Measurements from ENCODE around the gene SPRED2.
A peak's percentile ranks its signal among the peaks of the same experiment; 100 is the strongest.
"Not testable (repeated sequence)": the region's sequence is repeated elsewhere in the genome, so short reads cannot be mapped to it uniquely, and the experiment has no call there.

Gene SPRED2

DNA sequence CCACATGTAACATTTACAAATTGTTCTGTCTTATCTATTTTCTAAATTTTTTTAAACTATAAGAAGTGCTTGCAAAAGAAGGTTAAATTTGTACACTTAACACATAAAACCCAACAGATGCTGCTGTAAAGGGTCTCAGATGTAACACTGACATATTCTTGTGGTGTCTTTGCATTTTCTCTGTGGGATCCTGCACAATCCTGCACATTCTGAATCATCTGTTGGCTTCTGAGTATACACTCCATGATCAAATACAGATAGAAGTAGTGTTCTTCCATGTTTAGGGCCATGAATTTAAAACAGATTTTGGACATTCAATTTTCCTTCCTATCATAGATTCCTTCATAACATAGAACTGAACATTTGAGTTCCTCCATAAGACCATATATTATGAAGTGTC is 89.0 kb downstream of the SPRED2 start:
- FAIRE-seq (no peak), DNase-seq (ENCODE audit: insufficient read length) (no peak)
- no peak for TF ChIP-seq POLR2A (IDR thresholded peaks at IDR 0.05; ENCODE audit: low read depth, low read length)
- no peak for TF ChIP-seq POLR2AphosphoS5 (IDR thresholded peaks at IDR 0.05; ENCODE audit: low read depth, low read length)

DNA sequence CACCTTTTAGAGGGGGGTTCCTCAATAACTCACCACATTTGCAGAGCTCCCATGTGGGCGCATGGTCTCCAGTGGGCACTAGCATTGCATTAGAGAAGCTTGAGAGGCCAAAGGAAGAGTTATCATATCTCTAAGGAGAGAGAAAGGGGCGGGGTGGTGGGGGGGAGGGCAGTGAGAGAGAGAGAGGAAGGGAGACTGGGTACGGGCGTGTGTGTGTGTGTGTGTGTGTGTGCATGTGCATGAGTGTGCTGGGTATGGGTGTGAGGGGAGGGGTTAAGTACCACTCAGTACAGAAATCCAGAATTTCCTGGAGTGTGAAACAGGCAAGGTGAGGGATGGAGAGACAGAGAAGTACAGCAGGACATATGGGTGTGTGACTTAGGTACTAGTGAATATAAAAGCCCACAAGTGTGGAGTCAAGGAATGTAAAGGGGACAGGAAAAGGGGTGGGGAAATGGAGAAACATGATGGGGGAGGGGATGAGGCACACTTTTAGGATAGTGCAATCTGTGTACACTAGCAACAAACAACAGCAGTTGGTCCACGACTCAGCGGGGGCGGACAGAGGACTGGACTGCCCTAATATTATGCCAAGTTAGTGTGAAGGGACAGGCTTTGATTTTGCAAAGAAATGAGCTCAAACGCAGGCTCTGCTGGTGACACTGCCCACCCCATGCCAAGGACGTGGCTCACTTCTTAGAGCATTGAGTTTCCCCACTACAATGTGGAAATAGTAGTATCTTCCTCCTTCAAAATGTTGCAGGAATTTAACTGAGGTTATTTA is 91.3 kb downstream of the SPRED2 start:
- no peak for TF ChIP-seq POLR2A (IDR thresholded peaks at IDR 0.05; ENCODE audit: low read depth, low read length)
- no peak for TF ChIP-seq POLR2AphosphoS5 (IDR thresholded peaks at IDR 0.05; ENCODE audit: low read depth, low read length)
- no peak for TF ChIP-seq TAF1 (IDR thresholded peaks at IDR 0.05; ENCODE audit: borderline replicate concordance, low read depth, low read length)
- FAIRE-seq (no peak), DNase-seq (ENCODE audit: insufficient read length) (no peak)

DNA sequence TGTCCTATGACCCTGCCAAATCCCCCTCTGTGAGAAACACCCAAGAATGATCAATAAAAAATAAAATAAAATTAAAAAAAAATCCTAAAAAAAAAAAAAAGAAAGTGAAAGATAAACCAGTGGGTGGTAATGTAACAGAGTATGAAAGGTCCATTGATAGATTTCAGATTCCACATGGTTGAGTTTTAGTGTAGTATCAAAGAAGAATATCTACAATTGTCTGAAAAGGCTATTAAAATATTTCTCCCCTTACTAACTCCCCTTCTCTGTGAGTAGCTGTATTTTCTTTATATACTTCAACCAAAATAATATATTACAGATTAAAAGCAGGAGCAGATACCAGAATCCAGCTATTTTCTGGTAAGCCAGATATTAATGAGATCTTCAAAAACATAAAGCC is 92.8 kb downstream of the SPRED2 start:
- TF ChIP-seq POLR2A (IDR thresholded peaks at IDR 0.05; ENCODE audit: low read depth, low read length) (no peak), POLR2AphosphoS5 (IDR thresholded peaks at IDR 0.05; ENCODE audit: low read depth, low read length) (no peak), TAF1 (IDR thresholded peaks at IDR 0.05; ENCODE audit: borderline replicate concordance, low read depth, low read length) (no peak)
- DNase-seq (ENCODE audit: insufficient read length): no peak
- no peak for FAIRE-seq

DNA sequence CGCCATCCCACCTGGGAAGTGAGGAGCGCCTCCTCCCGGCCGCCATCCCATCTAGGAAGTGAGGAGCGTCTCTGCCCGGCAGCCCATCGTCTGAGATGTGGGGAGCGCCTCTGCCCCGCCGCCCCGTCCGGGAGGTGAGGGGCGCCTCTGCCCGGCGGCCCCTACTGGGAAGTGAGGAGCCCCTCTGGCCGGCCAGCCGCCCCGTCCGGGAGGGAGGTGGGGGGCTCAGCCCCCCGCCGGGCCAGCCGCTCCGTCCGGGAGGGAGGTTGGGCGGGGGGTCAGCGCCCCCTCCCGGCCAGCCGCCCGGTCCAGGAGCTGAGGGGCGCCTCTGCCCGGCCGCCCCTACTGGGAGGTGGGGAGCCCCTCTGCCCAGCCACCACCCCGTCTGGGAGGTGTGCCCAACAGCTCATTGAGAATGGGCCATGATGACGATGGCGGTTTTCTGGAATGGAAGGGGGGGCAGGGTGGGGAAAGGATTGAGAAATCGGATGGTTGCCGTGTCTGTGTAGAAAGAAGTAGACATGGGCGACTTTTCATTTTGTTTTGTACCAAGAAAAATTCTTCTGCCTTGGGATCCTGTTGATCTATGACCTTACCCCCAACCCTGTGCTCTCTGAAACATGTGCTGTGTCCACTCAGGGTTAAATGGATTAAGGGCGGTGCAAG is 93.4 kb downstream of the SPRED2 start:
- DNase-seq (ENCODE audit: insufficient read length); FAIRE-seq: not testable (repeated sequence)

DNA sequence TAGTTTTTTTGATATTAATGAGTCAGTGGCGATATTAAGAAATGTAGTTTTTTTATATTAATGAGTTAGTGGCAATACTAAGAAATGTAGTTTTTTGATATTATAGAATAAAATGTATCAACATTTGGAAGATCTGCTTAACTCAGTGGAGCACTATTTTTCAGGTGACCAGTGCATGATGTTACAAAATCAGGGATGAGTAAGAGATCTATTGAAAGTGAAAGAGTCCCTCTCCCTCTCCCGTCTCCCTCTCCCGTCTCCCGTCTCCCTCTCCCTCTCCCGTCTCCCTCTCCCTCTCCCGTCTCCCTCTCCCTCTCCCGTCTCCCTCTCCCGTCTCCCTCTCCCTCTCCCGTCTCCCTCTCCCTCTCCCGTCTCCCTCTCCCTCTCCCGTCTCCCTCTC is 94.5 kb downstream of the SPRED2 start:
- DNase-seq (ENCODE audit: insufficient read length); FAIRE-seq: not testable (repeated sequence)

DNA sequence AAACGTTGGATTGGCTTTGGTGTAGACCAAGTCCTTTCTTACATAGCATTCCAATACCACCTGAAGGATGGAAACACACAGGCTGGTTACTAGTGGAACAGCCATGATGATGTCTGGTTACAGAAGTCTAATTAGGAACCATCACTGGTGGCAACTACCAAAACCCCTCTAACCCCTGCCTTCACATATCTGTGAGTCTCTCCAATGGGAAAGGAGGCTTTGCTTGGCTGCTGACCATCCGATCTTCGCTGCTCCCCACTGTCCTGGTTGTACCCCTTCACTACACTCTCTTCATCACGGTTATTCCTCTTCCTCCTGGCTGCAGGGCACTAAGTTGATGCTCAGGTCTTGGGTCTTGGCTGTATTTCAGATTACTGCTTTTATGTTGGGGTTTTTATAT is 97.7 kb downstream of the SPRED2 start:
- DNase-seq (ENCODE audit: insufficient read length) (no peak), FAIRE-seq (no peak)
- TF ChIP-seq POLR2A (IDR thresholded peaks at IDR 0.05; ENCODE audit: low read depth, low read length): no peak
- no peak for TF ChIP-seq POLR2AphosphoS5 (IDR thresholded peaks at IDR 0.05; ENCODE audit: low read depth, low read length)
- TF ChIP-seq TAF1 (IDR thresholded peaks at IDR 0.05; ENCODE audit: borderline replicate concordance, low read depth, low read length): no peak

DNA sequence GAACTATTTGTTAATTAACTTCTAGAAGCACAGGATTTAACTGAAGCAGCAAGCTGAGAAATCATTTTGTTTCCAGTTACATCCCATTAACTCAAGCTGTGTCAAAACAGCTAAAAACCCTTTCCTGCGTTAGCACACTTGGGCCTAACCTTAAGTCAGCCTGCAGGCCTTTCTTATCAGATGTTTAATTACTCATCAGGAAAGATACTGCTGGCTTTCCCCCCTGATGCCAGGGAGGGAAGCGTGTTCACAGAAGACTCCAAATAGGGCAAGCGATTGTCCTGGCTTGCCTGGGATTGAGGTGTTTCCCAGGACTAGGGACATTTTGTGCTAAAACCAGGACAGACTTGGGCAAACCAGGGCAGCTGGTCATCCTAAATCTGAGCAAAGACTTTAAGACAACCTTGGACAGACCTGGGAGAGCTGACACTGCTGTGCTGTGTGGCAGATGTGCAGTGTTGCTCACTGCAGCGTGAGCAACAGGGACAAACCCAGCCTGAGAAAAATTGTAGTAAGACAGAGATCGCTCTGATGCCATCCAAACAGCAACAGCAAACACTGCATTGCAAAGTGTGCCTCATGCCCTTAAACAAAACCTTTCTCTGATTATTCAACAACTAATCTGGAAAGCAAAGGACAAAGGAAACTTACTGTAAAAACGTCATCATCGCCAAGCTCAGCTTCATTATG is 100.9 kb downstream of the SPRED2 start:
- DNase-seq (ENCODE audit: insufficient read length): no peak
- TF ChIP-seq TAF1 (IDR thresholded peaks at IDR 0.05; ENCODE audit: borderline replicate concordance, low read depth, low read length): no peak
- no peak for TF ChIP-seq POLR2A (IDR thresholded peaks at IDR 0.05; ENCODE audit: low read depth, low read length)
- no peak for TF ChIP-seq POLR2AphosphoS5 (IDR thresholded peaks at IDR 0.05; ENCODE audit: low read depth, low read length)

DNA sequence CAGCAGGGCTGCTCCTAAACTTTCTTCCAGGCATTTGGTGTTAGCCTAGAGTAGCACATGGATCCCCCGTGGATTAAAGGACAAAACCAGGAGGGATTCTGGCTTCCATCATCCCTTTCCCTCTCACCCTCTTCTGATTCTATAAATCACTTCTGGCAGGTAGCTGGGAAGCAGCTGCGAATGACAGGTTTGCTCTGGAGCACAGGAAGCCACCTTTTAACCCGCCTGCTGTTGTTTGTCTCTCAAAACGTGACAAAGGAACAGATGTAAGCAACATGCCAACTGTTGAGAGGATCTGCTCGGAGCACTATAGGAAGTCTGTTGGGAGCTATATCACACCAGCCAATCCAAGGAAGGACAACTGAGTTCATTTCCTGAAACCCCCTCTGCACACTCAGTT is 102.9 kb downstream of the SPRED2 start:
- DNase-seq (ENCODE audit: insufficient read length) (no peak), FAIRE-seq (no peak)
- TF ChIP-seq POLR2A (IDR thresholded peaks at IDR 0.05; ENCODE audit: low read depth, low read length) (no peak), TAF1 (IDR thresholded peaks at IDR 0.05; ENCODE audit: borderline replicate concordance, low read depth, low read length) (no peak), POLR2AphosphoS5 (IDR thresholded peaks at IDR 0.05; ENCODE audit: low read depth, low read length) (no peak)

More for the DNA sequence above, 100.9 kb downstream of the SPRED2 start:
- FAIRE-seq: no peak

DNA sequence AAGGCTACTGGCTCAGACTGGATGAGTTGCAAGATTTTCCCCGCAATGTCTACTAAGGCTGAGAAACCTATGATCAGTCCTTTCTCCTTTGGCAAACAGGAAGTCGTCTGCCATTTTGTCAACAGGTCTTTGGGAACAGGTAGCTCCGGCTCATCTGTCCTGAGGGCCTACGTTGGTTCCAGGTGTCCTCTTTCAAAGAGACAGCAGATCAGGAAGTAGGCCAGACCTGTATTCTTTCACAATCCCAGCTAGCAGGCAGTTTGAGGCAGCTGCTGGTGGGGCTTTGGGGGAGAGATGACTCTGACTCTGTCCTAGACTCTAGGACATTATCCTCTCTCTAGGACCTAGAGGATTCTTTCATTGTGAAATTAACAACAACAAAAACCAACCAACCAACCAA is 106.1 kb downstream of the SPRED2 start:
- no peak for DNase-seq (ENCODE audit: insufficient read length)
- TF ChIP-seq TAF1 (IDR thresholded peaks at IDR 0.05; ENCODE audit: borderline replicate concordance, low read depth, low read length): no peak
- TF ChIP-seq POLR2A (IDR thresholded peaks at IDR 0.05; ENCODE audit: low read depth, low read length): no peak
- TF ChIP-seq POLR2AphosphoS5 (IDR thresholded peaks at IDR 0.05; ENCODE audit: low read depth, low read length): no peak
- no peak for FAIRE-seq

DNA sequence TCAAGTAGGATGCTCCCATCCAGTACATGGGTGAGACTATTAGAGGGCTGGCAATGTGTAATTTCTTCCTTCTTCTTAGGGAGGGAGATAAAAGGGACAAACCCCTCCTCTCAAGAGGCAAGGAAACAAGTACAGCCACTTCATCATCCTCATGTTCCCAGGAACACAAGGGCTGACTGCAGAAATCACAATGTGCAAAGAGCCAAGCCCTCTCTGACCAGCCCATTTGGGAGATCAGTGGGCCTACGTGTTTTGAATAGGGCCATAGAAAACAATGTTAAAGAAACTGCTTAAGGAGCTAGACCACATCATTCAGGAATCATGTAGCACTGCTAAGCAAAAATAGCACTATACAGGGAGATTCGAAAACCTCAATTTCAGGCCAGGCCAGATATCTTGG is 107.3 kb downstream of the SPRED2 start:
- no peak for TF ChIP-seq TAF1 (IDR thresholded peaks at IDR 0.05; ENCODE audit: borderline replicate concordance, low read depth, low read length)
- no peak for TF ChIP-seq POLR2AphosphoS5 (IDR thresholded peaks at IDR 0.05; ENCODE audit: low read depth, low read length)
- TF ChIP-seq POLR2A (IDR thresholded peaks at IDR 0.05; ENCODE audit: low read depth, low read length): no peak
- no peak for FAIRE-seq
- DNase-seq (ENCODE audit: insufficient read length): no peak

DNA sequence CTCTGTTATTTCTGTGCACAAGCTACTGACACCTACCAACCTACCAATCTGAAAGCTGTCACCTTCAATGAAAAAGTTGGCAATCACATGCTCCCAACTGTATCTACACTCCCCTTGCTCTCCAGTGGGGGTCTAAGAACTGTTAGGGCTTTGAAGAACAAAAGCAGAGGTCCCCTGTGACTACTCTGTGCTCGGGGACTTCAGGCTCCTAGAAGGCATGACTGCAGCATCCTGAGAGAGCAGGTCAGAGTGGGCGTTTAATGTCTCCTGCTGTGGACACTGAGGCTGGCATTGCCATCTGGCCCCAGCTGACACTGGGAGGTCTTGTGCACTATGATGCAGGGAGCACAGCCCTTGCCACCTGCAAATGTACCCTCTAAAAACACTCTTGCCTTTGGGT is 111.5 kb downstream of the SPRED2 start:
- TF ChIP-seq POLR2AphosphoS5 (IDR thresholded peaks at IDR 0.05; ENCODE audit: low read depth, low read length): no peak
- no peak for TF ChIP-seq POLR2A (IDR thresholded peaks at IDR 0.05; ENCODE audit: low read depth, low read length)
- DNase-seq (ENCODE audit: insufficient read length) (no peak), FAIRE-seq (no peak)

DNA sequence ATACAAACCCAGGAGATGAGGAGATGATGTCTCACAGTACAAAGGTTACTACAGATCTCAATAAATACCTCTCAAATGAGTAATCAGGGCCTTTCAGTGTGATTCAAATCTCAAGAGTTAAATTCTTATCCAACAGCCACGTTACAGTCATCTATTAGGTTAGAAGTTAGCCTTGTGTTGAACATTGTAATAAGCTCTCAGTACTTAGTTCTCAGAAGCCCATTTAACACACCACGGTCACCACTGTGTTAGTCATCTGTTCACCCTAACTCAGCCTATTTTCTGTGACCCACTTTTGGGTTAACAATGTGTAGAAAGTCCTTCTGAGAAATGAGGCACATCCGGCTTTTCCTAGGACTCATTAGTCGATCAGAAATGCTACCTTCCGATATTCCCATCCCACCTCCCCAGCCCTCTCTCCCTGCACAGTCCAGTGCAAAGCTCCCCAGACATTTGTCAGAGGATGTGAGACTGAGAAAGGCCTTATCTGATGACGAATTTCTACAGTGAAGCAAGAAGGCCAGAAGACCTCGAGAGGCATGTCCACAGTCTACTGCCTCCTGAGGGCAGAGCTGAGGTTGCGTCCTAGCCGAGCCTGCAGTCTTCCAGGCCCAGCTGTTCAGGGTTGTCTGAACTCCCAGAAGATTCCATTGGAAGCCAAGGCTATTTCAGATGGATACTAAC is 112.2 kb downstream of the SPRED2 start:
- FAIRE-seq (peak; percentile 94), DNase-seq (ENCODE audit: insufficient read length) (no peak)
- TF ChIP-seq POLR2AphosphoS5 (IDR thresholded peaks at IDR 0.05; ENCODE audit: low read depth, low read length): no peak
- no peak for TF ChIP-seq POLR2A (IDR thresholded peaks at IDR 0.05; ENCODE audit: low read depth, low read length)
- TF ChIP-seq TAF1 (IDR thresholded peaks at IDR 0.05; ENCODE audit: borderline replicate concordance, low read depth, low read length): no peak
